SH-SY5Y (cell line): ENCODE data around the gene CCDC179.

Source experiments
- GATA2 ChIP-seq: IDR thresholded peaks from 2 replicates; pipeline ENCODE4 v1.6.1; 2011; ENCODE audit warnings: mild to moderate bottlenecking, low read depth, low read length
- GATA3 ChIP-seq: IDR thresholded peaks from 2 replicates; pipeline ENCODE4 v1.6.1; 2011; ENCODE audit warnings: low read depth, mild to moderate bottlenecking, low read length, moderate library complexity

DNA sequence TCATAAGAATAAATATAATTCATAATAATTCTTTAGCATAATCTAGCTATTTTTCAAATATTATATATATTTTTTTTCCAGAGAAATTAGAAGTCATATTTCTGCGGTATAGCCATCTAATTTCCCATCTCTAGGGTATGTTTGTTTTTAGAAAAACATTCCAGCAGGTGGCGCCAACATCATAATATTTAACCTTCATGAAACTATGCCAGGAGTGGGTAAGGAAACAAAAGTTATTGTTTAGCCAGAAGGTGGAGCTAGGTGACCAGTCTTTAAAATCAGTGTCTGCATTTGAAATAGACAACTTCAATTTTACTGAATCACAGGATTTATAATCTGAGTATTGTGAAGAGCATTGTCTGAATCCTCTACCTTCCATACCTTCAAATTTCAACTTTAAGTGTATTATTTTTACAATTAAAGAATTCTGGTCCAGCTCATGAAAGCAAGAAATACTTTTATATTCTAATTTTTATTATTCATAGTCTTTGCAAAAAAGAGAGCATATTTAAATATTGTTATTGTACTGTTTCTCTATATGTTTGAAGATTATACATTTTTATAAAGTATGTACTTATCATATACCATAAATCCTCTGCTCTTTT is 15.7 kb upstream of the CCDC179 start:
- no peak for TF ChIP-seq GATA2
- TF ChIP-seq GATA3 = no peak
